Endothelial cell of umbilical vein (primary cell): ENCODE data around the gene ZDHHC9.

Experiments
- CTCF ChIP-seq, 2 donors: IDR thresholded peaks; 1 replicate in 1 of 2; 2 replicates in 1 of 2; pipeline ENCODE4 v1.5.1; 2011; ENCODE audit warnings: low read length in 2 of 2, mild to moderate bottlenecking in 2 of 2, moderate library complexity in 2 of 2, control low read depth in 1 of 2, inconsistent platforms in 1 of 2, low read depth in 1 of 2; ENCODE audit not compliant: insufficient read depth in 1 of 2; ENCODE audit errors: extremely low read depth in 1 of 2
- EZH2 ChIP-seq: IDR thresholded peaks from 2 replicates; pipeline ENCODE4 v1.6.1; 2012; ENCODE audit warnings: borderline replicate concordance, low read depth, mild to moderate bottlenecking, moderate library complexity, low read length, inconsistent platforms; ENCODE audit not compliant: severe bottlenecking
- POLR2A ChIP-seq: IDR thresholded peaks from 2 replicates; pipeline ENCODE4 v1.6.1; 2012; ENCODE audit warnings: low read depth, mild to moderate bottlenecking, control low read depth, low read length
- POLR2AphosphoS5 ChIP-seq: IDR thresholded peaks from 2 replicates; pipeline ENCODE4 v1.6.1; 2012; ENCODE audit warnings: low read depth, mild to moderate bottlenecking, control low read depth, low read length, moderate library complexity; ENCODE audit not compliant: insufficient read depth

- TF ChIP-seq CTCF (IDR thresholded peaks at IDR 0.05; ENCODE audit: extremely low read depth in 1 of 2, insufficient read depth in 1 of 2, low read depth in 1 of 2, low read length in 2 of 2): no peak
- no peak for TF ChIP-seq POLR2AphosphoS5
- no peak for TF ChIP-seq EZH2
- no peak for TF ChIP-seq POLR2A
Measured at GRCh38 chrX:129760155-129760554, 83.5 kb downstream of the ZDHHC9 start.
